Retinal pigment epithelial cell (primary cell): ENCODE measurements around the gene CORO6.
"Not testable (repeated sequence)": the region's sequence is repeated elsewhere in the genome, so short reads cannot be mapped to it uniquely, and the experiment has no call there.

Source experiments
- DNase-seq: peaks from one replicate; pipeline ENCODE4 v3.0.0-alpha.2; 2010; ENCODE audit warnings: low read depth
- H3K4me3 ChIP-seq: 2 replicates; pipeline ENCODE4 v1.5.1; 2011; ENCODE audit warnings: mild to moderate bottlenecking, low read length, control low read depth, moderate library complexity
- TF ChIP-seq, protein P1 (sequence below): conservative IDR thresholded peaks from 2 replicates; pipeline ENCODE4 v1.5.1; 2011; ENCODE audit warnings: low read depth, low read length, control low read depth, inconsistent platforms

Gene CORO6

GRCh38 chr17:29663155-29663554, 40.4 kb upstream of the CORO6 start:
- no peak overlapping the region for H3K4me3 ChIP-seq
- DNase-seq: no peak
- TF ChIP-seq, protein P1, sequence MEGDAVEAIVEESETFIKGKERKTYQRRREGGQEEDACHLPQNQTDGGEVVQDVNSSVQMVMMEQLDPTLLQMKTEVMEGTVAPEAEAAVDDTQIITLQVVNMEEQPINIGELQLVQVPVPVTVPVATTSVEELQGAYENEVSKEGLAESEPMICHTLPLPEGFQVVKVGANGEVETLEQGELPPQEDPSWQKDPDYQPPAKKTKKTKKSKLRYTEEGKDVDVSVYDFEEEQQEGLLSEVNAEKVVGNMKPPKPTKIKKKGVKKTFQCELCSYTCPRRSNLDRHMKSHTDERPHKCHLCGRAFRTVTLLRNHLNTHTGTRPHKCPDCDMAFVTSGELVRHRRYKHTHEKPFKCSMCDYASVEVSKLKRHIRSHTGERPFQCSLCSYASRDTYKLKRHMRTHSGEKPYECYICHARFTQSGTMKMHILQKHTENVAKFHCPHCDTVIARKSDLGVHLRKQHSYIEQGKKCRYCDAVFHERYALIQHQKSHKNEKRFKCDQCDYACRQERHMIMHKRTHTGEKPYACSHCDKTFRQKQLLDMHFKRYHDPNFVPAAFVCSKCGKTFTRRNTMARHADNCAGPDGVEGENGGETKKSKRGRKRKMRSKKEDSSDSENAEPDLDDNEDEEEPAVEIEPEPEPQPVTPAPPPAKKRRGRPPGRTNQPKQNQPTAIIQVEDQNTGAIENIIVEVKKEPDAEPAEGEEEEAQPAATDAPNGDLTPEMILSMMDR: no peak

GRCh38 chr17:29661213-29661612, 38.5 kb upstream of the CORO6 start:
- TF ChIP-seq, protein P1: no peak
- H3K4me3 ChIP-seq: no peak overlapping the region
- no peak for DNase-seq

DNA sequence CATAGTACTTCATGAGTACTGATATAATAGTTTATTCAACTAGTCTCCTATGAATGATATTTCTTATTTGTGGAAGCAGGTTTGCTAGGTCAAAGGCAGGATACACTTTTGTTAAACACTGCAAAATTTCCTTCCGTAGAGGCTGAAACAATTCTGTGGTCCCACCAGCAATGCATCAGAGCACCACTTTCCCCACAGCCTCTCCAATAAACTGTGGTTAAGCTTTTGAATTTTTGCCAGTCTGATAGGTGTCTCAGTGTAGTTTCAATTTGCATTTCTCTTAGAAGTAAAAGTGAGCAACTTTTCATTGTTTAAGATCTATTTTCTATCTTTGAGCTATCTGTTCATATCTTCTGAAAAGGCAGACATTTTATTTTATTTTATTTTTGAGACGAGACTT, 36.4 kb upstream of the CORO6 start:
- TF ChIP-seq, protein P1: no peak
- H3K4me3 ChIP-seq: no peak overlapping the region
- DNase-seq: no peak

- DNase-seq: no peak
- no peak overlapping the region for H3K4me3 ChIP-seq
- TF ChIP-seq, protein P1: no peak
Measured at GRCh38 chr17:29655323-29655722, 32.6 kb upstream of the CORO6 start.

DNA sequence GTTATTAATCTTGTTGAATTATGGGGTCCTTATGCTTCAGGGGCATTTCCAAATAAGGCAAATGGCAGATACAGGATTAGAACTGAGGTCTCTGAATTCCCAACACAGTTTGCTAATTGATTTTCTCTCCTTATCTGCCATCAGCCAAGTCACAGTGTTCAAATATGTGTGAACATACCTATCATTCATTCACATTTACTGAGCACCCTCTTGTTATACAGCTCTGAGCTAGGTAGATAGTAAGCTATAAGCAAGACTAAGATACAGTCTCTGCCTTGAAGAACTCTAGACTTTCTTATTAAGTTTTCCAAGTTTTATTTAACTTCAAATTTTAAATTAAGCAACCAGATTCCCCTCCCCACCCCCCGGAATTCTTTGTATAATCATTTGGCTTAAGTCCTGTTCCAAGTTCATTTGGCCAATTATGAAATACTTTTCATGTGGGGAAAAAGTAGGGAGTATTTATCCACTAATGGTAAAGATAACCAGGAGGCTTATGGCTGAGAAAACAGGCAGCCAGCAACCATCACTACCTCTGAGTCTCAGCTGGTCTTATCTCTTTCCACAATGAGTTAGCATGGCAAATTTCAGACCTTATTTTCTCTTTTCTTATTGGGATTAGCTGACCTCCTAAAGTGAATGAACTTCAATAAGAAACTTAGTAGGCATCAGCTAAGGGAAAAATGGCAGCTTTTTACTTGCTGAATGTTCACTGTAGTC, 31.4 kb upstream of the CORO6 start:
- TF ChIP-seq, protein P1: no peak
- no peak overlapping the region for H3K4me3 ChIP-seq
- no peak for DNase-seq

DNA sequence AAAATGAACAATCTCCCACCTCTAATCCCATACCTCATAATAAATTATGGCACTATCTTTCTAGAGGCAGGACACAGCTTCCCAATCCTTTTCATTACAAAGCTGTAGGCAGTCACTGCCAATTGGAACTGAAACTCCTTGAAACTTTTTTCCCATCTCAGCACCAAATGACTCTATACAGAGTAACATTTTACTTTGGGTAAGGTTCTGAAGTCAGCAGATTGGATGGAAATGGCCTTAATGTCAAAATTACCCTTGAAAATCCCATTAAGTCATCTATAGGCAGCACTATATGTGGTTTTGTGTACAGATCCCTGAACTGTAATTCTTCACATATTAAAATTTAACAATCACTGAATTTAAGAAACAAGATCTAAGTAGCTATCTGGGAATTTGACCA, 30.3 kb upstream of the CORO6 start:
- TF ChIP-seq, protein P1: no peak

GRCh38 chr17:29651913-29652312, 29.2 kb upstream of the CORO6 start:
- not testable (repeated sequence) for DNase-seq

More for the DNA sequence above, 30.3 kb upstream of the CORO6 start:
- DNase-seq: no peak
- no peak overlapping the region for H3K4me3 ChIP-seq

More at GRCh38 chr17:29651913-29652312, 29.2 kb upstream of the CORO6 start:
- not testable (repeated sequence) for H3K4me3 ChIP-seq
